H1 (cell line): ENCODE results near the gene EPHA10. TPM values are rescaled to one million over a fixed set of nuclear protein-coding genes. Genes with fewer than 3 reads are reported as not detected.

Source experiments
- CTCF ChIA-PET: fragments of 300-600 bp; sonication (Branson Sonifier 250); formaldehyde crosslinking; loops from one replicate; lab custom pipeline; 2021; ENCODE audit not compliant: partially characterized antibody; lab: Charles Lee
- POLR2A ChIA-PET: fragments of 300-600 bp; sonication (Branson Sonifier 250); formaldehyde crosslinking; loops from one replicate; lab custom pipeline; 2021; ENCODE audit warnings: inconsistent platforms; ENCODE audit not compliant: partially characterized antibody; lab: Charles Lee
- DNase-seq, 2 experiments: peaks; one replicate each; pipeline versions ENCODE4 v3.0.0 to v3.0.0-alpha.2; 2010 to 2022; ENCODE audit warnings: low spot score in 2 of 2, low read depth in 1 of 2, mixed read lengths in 1 of 2
- FAIRE-seq: peaks from 2 replicates; lab custom pipeline; 2011; peaks lifted over from hg19 to GRCh38; lab: Jason Lieb, UNC
- H2AFZ ChIP-seq: 2 replicates; pipeline ENCODE4 v1.8.1; 2012; ENCODE audit warnings: low read length, inconsistent platforms
- H2AK5ac ChIP-seq: 2 replicates; pipeline ENCODE4 v1.6.1; 2013; ENCODE audit warnings: low read depth, low read length
- H2BK120ac ChIP-seq: replicated peaks from 2 replicates; pipeline ENCODE3; 2013; ENCODE audit warnings: low read depth, low read length, inconsistent platforms
- H2BK12ac ChIP-seq: 2 replicates; pipeline ENCODE4 v1.6.1; 2013; ENCODE audit warnings: low read depth, low read length
- H2BK15ac ChIP-seq: 2 replicates; pipeline ENCODE4 v1.6.1; 2013; ENCODE audit warnings: low read length
- H2BK20ac ChIP-seq: 2 replicates; pipeline ENCODE4 v1.6.1; 2013; ENCODE audit warnings: low read length
- H2BK5ac ChIP-seq: 2 replicates; pipeline ENCODE4 v1.6.1; 2013; ENCODE audit warnings: low read depth, low read length
- H3K14ac ChIP-seq: 2 replicates; pipeline ENCODE4 v1.6.1; 2013; ENCODE audit warnings: inconsistent platforms; ENCODE audit not compliant: insufficient read length
- H3K18ac ChIP-seq: 2 replicates; pipeline ENCODE4 v1.6.1; 2013; ENCODE audit warnings: low read length; ENCODE audit errors: extremely low read depth
- H3K23ac ChIP-seq: 2 replicates; pipeline ENCODE4 v1.6.1; 2013; ENCODE audit warnings: inconsistent platforms; ENCODE audit not compliant: insufficient read length
- H3K23me2 ChIP-seq: 2 replicates; pipeline ENCODE4 v1.6.1; 2013; ENCODE audit warnings: low read depth, low read length
- H3K27ac ChIP-seq: 2 replicates; pipeline ENCODE4 v1.6.1; 2011; ENCODE audit warnings: low read depth, low read length, inconsistent platforms
- H3K27me3 ChIP-seq, 4 experiments: replicated peaks in 1 of 4; 1 replicate in 1 of 4; 2 replicates in 3 of 4; pipeline versions ENCODE4 v1.6.1 to v1.8.1; 2011 to 2013; ENCODE audit warnings: low read length in 3 of 4, mild to moderate bottlenecking in 3 of 4, inconsistent platforms in 2 of 4, mixed read lengths in 2 of 4, moderate library complexity in 1 of 4; ENCODE audit not compliant: control insufficient read depth in 3 of 4, insufficient read depth in 3 of 4; ENCODE audit errors: extremely low read depth in 1 of 4
- H3K36me3 ChIP-seq, 4 experiments: 2 replicates each; pipeline versions ENCODE4 v1.6.1 to v1.8.1; 2011 to 2013; ENCODE audit warnings: mild to moderate bottlenecking in 4 of 4, low read length in 3 of 4, moderate library complexity in 2 of 4, control low read depth in 1 of 4, inconsistent platforms in 1 of 4; ENCODE audit not compliant: insufficient read depth in 4 of 4, control insufficient read depth in 2 of 4
- H3K4ac ChIP-seq: replicated peaks from 2 replicates; pipeline ENCODE3; 2013; ENCODE audit warnings: low read length, low read depth, mixed read lengths, inconsistent platforms; ENCODE audit not compliant: insufficient read length
- H3K4me1 ChIP-seq, 4 experiments: replicated peaks in 1 of 4; 1 replicate in 1 of 4; 2 replicates in 3 of 4; pipeline versions ENCODE4 v1.6.1 to v1.8.1; 2011 to 2013; ENCODE audit warnings: low read length in 3 of 4, inconsistent platforms in 2 of 4, mixed read lengths in 1 of 4; ENCODE audit not compliant: insufficient read depth in 4 of 4, control insufficient read depth in 3 of 4
- H3K4me2 ChIP-seq, 2 experiments: 2 replicates each; pipeline versions ENCODE4 v1.6.1 to v1.8.1; 2011 to 2013; ENCODE audit warnings: low read depth in 2 of 2, low read length in 2 of 2, control low read depth in 1 of 2, inconsistent platforms in 1 of 2, mild to moderate bottlenecking in 1 of 2; ENCODE audit not compliant: insufficient read depth in 1 of 2
- H3K4me3 ChIP-seq, 4 experiments: fragments of 200-600, 300-600 bp in 1 of 4; sonication (generic), shearing (Covaris generic), sonication (Bioruptor Twin) in 1 of 4; 2 replicates each; pipeline versions ENCODE4 v1.5.1 to v1.8.1; 2011 to 2016; ENCODE audit warnings: low read length in 4 of 4, low read depth in 3 of 4, control low read depth in 2 of 4, inconsistent platforms in 2 of 4, mild to moderate bottlenecking in 2 of 4, mixed read lengths in 1 of 4, moderate library complexity in 1 of 4; ENCODE audit not compliant: insufficient read depth in 2 of 4; ENCODE audit errors: extremely low read depth in 1 of 4
- H3K56ac ChIP-seq: replicated peaks from 2 replicates; pipeline ENCODE3; 2013; ENCODE audit warnings: low read depth, mild to moderate bottlenecking, mixed read lengths, low read length, inconsistent platforms; ENCODE audit not compliant: insufficient read length
- H3K79me1 ChIP-seq: 2 replicates; pipeline ENCODE4 v1.6.1; 2013; ENCODE audit warnings: low read depth, low read length, control low read depth
- H3K79me2 ChIP-seq, 2 experiments: 2 replicates each; pipeline versions ENCODE4 v1.6.1 to v1.8.1; 2012 to 2013; ENCODE audit warnings: low read length in 2 of 2, mild to moderate bottlenecking in 2 of 2, inconsistent platforms in 1 of 2; ENCODE audit not compliant: insufficient read depth in 2 of 2, control insufficient read depth in 1 of 2
- H3K9ac ChIP-seq, 4 experiments: replicated peaks in 1 of 4; 1 replicate in 1 of 4; 2 replicates in 3 of 4; pipeline versions ENCODE4 v1.6.1 to v1.8.1; 2011 to 2013; ENCODE audit warnings: low read depth in 3 of 4, low read length in 3 of 4, control low read depth in 2 of 4, mild to moderate bottlenecking in 2 of 4, moderate library complexity in 2 of 4, inconsistent platforms in 1 of 4; ENCODE audit errors: extremely low read depth in 1 of 4
- H3K9me3 ChIP-seq, 2 experiments: 2 replicates each; pipeline versions ENCODE4 v1.6.1 to v1.8.1; 2012 to 2013; ENCODE audit warnings: mild to moderate bottlenecking in 2 of 2, moderate library complexity in 2 of 2, control low read depth in 1 of 2, inconsistent platforms in 1 of 2, low read depth in 1 of 2, low read length in 1 of 2, mixed read lengths in 1 of 2; ENCODE audit not compliant: insufficient read depth in 2 of 2
- H4K20me1 ChIP-seq, 2 experiments: replicated peaks in 1 of 2; 2 replicates each; pipeline versions ENCODE3 to v1.8.1; 2011 to 2013; ENCODE audit warnings: inconsistent platforms in 2 of 2, low read length in 2 of 2, mild to moderate bottlenecking in 1 of 2; ENCODE audit not compliant: insufficient read depth in 2 of 2, control insufficient read depth in 1 of 2
- H4K5ac ChIP-seq: 2 replicates; pipeline ENCODE4 v1.6.1; 2013; ENCODE audit warnings: low read length, low read depth, mixed read lengths, inconsistent platforms; ENCODE audit not compliant: insufficient read length
- H4K8ac ChIP-seq: 2 replicates; pipeline ENCODE4 v1.8.0; 2013; ENCODE audit warnings: mild to moderate bottlenecking, moderate library complexity, low read length, inconsistent platforms; ENCODE audit not compliant: insufficient read depth; ENCODE audit errors: extremely low read depth
- H4K91ac ChIP-seq: replicated peaks from 2 replicates; pipeline ENCODE3; 2013; ENCODE audit warnings: low read length, mixed read lengths, inconsistent platforms; ENCODE audit not compliant: insufficient read length
- CBX8 ChIP-seq: fragments of 300-800, 300-1000 bp; sonication (generic); IDR thresholded peaks from 2 replicates; pipeline ENCODE4 v1.7.1; 2016; ENCODE audit warnings: low read depth, low read length, borderline replicate concordance
- CHD2 ChIP-seq: IDR thresholded peaks from 2 replicates; pipeline ENCODE4 v1.6.1; 2012; ENCODE audit warnings: low read length, improper control_type of control experiment
- NRF1 ChIP-seq: IDR thresholded peaks from 2 replicates; pipeline ENCODE4 v1.6.1; 2011; ENCODE audit warnings: mild to moderate bottlenecking, low read depth, low read length, improper control_type of control experiment
- RAD21 ChIP-seq, 2 experiments: IDR thresholded peaks in 1 of 2; conservative IDR thresholded peaks in 1 of 2; 2 replicates each; pipeline ENCODE4 v1.6.1; 2011; ENCODE audit warnings: low read depth in 2 of 2, low read length in 2 of 2, improper control_type of control experiment in 1 of 2, inconsistent platforms in 1 of 2, mild to moderate bottlenecking in 1 of 2, moderate library complexity in 1 of 2
- SIRT6 ChIP-seq: IDR thresholded peaks from one replicate; pipeline ENCODE4 v1.7.1; 2012; ENCODE audit warnings: low read length, inconsistent platforms
- WGBS, 2 experiments: shearing (Covaris generic) in 1 of 2; methylation state at CpG; one replicate each; pipeline versions ENCODE4 v1.1.6 to v1.1.7; 2013 to 2015; ENCODE audit warnings: low lambda C conversion rate in 2 of 2, mixed read lengths in 2 of 2, inconsistent platforms in 1 of 2, low coverage in 1 of 2, missing lambda C conversion rate in 1 of 2; ENCODE audit not compliant: insufficient replicate concordance in 2 of 2, insufficient coverage in 1 of 2, insufficient read length in 1 of 2; ENCODE audit errors: extremely low coverage in 1 of 2, missing lambda C conversion rate in 1 of 2; 5-methylcytosine and 5-hydroxymethylcytosine counted together
- polyA plus RNA-seq, 7 experiments: library from polyadenylated mRNA; depleted of rRNA in 3 of 7; stranded (reverse) in 5 of 7; unstranded in 2 of 7; fragments of >200 nt in 5 of 7; fragments of 200-250 nt in 2 of 7; gene quantifications; 1 replicate in 5 of 7; 2 replicates in 1 of 7; 4 replicates in 1 of 7; pipeline versions ENCODE4 v1.2.1 to v1.2.3, GENCODE V29; 2011 to 2013; ENCODE audit warnings: missing spikeins in 2 of 7, mixed read lengths in 2 of 7
- total RNA-seq: library from RNA; stranded (reverse); fragmentation: NEBNext Ultra II Directional; extraction: Animal tissue kit (Norgen Biotek cat#: 25700); gene quantifications from 2 replicates; pipeline ENCODE4 v1.2.1, GENCODE V29; 2021

EPHA10 gene
- total and polyA plus RNA-seq, 2 of the 8 experiments (the other 6 are each of a cell fraction or from before 2014, with no cell fraction given), result 0.54 to 1.0 TPM

GRCh38 chr1:37813529-37814145 lies 48.7 kb upstream of the EPHA10 start:
- DNase-seq, result no peak
- Histone ChIP-seq H3K18ac (no peak overlapping the region), H3K4me1 (peaks cover 4 to 7% (median 5%) of the 10 kb centered on the region in 4 experiments; a peak in 6 of 7 replicates), H3K23me2 (no peaks in the 10 kb centered on the region; the same call in 1 of the 2 replicates), H3K79me2 (no peaks in the 10 kb centered on the region; a peak in 1 of 4 replicates), H4K91ac (no peak overlapping the region), H2BK120ac (no peak overlapping the region), H3K4me3 (no peak overlapping the region), H3K4ac (no peak overlapping the region), H4K5ac (no peak overlapping the region), H3K27me3 (no peaks in the 10 kb centered on the region), H2BK15ac (no peak overlapping the region), H3K14ac (no peak overlapping the region), H3K23ac (no peak overlapping the region), H2AK5ac (no peak overlapping the region), H2AFZ (no peak overlapping the region), H3K27ac (no peak overlapping the region), H3K79me1 (no peaks in the 10 kb centered on the region; the same call in 1 of the 2 replicates), H2BK20ac (no peak overlapping the region), H3K9ac (no peak overlapping the region), H2BK12ac (no peak overlapping the region), H3K4me2 (no peak overlapping the region), H3K36me3 (peaks cover 5 to 16% (median 9%) of the 10 kb centered on the region in 4 experiments; a peak in 6 of 8 replicates), H3K9me3 (no peaks in the 10 kb centered on the region), H4K8ac (no peak overlapping the region), H2BK5ac (no peak overlapping the region), H4K20me1 (peaks cover 0 to 16% of the 10 kb centered on the region in 2 experiments), H3K56ac (no peak overlapping the region)
- POLR2A ChIA-PET, result interaction anchor here (1.8 kb wide), 1 partner anchor 9 kb away, joined by 4 read pairs; no protein-coding TSS in a partner anchor
- CTCF ChIA-PET, result no interaction called here
- TF ChIP-seq NRF1, result no peak
- TF ChIP-seq SIRT6, result no peak
- no peak for TF ChIP-seq RAD21 (IDR thresholded peaks at IDR 0.05 in 1 of 2, conservative IDR thresholded peaks at IDR 0.05 in 1 of 2; ENCODE audit: low read depth in 2 of 2, low read length in 2 of 2)
- no peak for TF ChIP-seq CHD2
- no peak for TF ChIP-seq CBX8
- no peak for FAIRE-seq
- 93% methylated on average over 2 of the region's 2 CpGs; no CpG with 5 or more reads in 1 of the 2 experiments for WGBS, 2 experiments
